Adrenal gland (tissue), 5 donors: ENCODE data around the gene FLT1.

Experiments used
- POLR2A ChIP-seq, 2 donors: fragments of 450-650 bp; IDR thresholded peaks; one replicate each; pipeline ENCODE4 v1.6.1; 2017; ENCODE audit warnings: antibody characterized with exemption in 2 of 2, mild to moderate bottlenecking in 2 of 2, moderate library complexity in 1 of 2
- TF ChIP-seq, protein P1 (sequence below), 6 experiments: fragments of 450-650 bp in 4 of 6; fragments of 200-600 bp in 2 of 6; sonication (generic) in 1 of 6; IDR thresholded peaks; 1 replicate in 5 of 6; 2 replicates in 1 of 6; pipeline versions ENCODE4 v1.5.1 to v1.8.0; 2016 to 2021; ENCODE audit warnings: antibody characterized with exemption in 6 of 6, mild to moderate bottlenecking in 2 of 6, moderate library complexity in 1 of 6
- donor health status: DM: no; HTN: no; CAD: no.

DNA sequence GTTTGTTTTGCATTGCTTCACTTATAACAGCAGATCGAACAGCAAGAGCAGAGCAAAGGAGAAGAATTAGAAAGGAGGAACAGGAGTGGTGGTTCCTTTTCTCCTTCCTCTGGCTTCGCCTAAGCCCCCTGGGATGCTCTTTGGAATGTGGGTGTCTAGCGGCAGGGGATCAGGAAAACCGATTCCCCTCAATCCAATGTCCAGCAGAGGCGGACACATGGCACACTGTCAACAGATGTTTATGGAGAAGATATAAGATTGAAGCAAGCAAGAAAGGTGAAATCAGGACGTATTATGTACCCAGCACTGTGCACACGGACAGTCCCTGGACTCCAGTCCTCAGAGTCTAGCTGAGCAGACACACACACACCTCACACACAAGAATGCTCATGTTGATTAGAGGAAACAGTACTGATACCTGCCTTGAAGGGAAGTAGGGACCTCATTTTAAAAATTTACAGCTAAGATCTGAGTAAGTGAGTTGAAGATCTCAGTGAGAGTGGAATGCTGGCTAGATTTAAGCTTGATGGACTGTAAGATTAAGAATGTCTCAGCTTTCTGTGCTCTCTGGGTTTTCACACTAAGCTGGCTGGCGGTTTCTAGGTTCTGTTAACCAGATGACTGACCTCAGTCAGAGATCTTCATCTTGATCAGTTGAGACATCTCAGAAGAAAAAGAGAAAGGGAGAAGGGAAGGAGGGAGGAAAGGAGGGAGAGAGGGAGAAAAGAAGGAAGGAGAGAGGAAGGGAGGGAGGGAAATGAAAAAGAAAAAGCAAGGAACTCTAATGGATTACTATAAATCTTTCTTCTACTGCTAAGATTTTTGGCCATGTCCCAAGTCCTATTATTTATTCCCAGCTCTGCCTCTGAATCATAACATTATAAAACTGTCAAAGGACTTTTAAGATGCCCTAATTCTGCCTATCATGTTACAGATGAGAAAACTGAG, 44.8 kb downstream of the FLT1 start:
- TF ChIP-seq, protein P1, sequence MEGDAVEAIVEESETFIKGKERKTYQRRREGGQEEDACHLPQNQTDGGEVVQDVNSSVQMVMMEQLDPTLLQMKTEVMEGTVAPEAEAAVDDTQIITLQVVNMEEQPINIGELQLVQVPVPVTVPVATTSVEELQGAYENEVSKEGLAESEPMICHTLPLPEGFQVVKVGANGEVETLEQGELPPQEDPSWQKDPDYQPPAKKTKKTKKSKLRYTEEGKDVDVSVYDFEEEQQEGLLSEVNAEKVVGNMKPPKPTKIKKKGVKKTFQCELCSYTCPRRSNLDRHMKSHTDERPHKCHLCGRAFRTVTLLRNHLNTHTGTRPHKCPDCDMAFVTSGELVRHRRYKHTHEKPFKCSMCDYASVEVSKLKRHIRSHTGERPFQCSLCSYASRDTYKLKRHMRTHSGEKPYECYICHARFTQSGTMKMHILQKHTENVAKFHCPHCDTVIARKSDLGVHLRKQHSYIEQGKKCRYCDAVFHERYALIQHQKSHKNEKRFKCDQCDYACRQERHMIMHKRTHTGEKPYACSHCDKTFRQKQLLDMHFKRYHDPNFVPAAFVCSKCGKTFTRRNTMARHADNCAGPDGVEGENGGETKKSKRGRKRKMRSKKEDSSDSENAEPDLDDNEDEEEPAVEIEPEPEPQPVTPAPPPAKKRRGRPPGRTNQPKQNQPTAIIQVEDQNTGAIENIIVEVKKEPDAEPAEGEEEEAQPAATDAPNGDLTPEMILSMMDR (IDR thresholded peaks at IDR 0.05), result no peak
- no peak for TF ChIP-seq POLR2A (IDR thresholded peaks at IDR 0.05)
